ENCODE results near the gene EXOC3L4. TPM values are rescaled to one million over a fixed set of nuclear protein-coding genes. Genes with fewer than 3 reads are reported as not detected.

Gene EXOC3L4
- polyA plus RNA-seq, 2 of the 4 experiments (the other 2 are of a cell fraction) = 1.5 to 4.3 TPM

DNA sequence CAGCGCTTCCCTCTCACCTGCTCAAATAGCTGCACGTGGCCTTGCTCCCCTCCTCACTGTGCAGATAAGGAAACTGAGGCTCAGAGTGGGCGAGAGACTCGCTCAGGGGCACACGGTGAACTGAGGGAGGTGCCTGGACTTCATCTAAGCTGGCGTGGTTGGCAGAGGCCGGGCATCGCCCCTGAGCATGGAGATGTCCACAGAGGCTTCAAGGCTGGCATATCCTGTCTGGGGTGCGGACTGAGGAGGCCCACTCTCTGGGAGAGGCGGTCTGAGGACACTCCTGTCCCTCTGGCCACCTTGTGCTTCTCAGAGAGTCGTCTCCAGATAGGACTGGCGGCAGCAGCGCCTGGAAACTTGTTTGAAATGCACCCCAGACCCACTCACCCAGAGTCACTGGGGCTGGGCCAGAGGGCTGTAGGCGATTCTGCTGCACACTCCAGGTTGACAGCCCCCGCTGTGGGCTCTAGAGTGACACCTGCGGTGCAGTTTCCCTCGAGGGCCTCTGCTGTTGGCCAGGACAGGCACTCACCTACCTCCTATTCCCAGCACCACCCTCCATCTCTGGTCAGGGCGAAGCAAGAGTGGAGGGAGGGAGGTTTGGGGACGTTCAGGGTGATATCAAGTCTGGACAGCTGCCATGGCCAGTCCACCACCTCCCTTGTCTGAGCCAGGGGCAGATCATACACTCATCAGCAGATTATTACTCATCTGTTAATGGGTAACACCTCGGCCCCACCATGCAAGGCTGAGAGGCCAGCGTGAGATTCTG is 21.7 kb upstream of the EXOC3L4 start (continued):
- TF ChIP-seq FOSL2 (IDR thresholded peaks at IDR 0.05) (peak; percentile 68; the same call in 1 of the 2 replicates), FOSL2 (CRISPR knock-in tag; IDR thresholded peaks at IDR 0.05) (peak; percentile 90), POLR2A (IDR thresholded peaks at IDR 0.05; ENCODE audit: low read length) (no peak)

DNA sequence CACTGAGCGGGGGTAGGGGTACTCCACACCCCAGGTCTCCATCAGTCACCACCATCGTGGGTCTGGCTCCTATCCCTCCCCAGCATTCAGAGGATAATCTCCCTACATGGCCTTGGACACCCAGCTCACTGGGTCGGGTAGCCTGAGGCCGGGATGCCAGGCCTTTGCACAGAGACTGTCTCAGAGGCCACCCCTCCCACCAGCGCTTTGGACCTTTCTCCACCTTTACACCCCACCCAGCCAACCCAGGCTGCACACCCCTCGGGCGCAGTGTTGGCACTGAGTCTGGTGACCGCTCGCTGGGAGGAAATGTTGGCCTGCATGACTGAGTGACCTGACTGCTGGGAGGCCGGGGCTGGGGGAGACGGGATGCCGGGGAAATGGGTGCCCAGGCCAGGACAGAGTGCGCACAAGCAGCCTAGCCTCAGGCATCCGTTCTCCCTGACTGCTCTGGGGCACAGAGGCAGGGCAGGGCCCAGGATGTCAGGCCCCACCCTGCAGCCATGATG is 21.1 kb upstream of the EXOC3L4 start:
- ChIA-PET POLR2A (no interaction called here), CTCF (interaction anchor here (1.2 to 11.1 kb wide), 5 partner anchors 10 to 219 kb away, joined by 3 to 259 read pairs (median 68); partner anchors contain the start of genes EXOC3L4 and LBHD2)
- TF ChIP-seq KDM5A (IDR thresholded peaks at IDR 0.05) = no peak
- TF ChIP-seq EP300 (IDR thresholded peaks at IDR 0.05) = peak; percentile 3 to 33; a peak in 1 of 5 replicates
- peak; percentile 44; the same call in 1 of the 2 replicates for TF ChIP-seq JUNB (IDR thresholded peaks at IDR 0.05)
- peak; percentile 54 to 85; a peak in 4 of 5 replicates for TF ChIP-seq JUN (IDR thresholded peaks at IDR 0.05)
- TF ChIP-seq SMC3 (IDR thresholded peaks at IDR 0.05) = peak; percentile 12; the same call in 1 of the 3 replicates
- TF ChIP-seq GATA3 (IDR thresholded peaks at IDR 0.05; ENCODE audit: borderline replicate concordance) = peak; percentile 53
- TF ChIP-seq, protein P1, sequence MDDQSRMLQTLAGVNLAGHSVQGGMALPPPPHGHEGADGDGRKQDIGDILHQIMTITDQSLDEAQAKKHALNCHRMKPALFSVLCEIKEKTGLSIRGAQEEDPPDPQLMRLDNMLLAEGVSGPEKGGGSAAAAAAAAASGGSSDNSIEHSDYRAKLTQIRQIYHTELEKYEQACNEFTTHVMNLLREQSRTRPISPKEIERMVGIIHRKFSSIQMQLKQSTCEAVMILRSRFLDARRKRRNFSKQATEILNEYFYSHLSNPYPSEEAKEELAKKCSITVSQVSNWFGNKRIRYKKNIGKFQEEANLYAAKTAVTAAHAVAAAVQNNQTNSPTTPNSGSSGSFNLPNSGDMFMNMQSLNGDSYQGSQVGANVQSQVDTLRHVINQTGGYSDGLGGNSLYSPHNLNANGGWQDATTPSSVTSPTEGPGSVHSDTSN (IDR thresholded peaks at IDR 0.05) = no peak
- TF ChIP-seq, protein P2, sequence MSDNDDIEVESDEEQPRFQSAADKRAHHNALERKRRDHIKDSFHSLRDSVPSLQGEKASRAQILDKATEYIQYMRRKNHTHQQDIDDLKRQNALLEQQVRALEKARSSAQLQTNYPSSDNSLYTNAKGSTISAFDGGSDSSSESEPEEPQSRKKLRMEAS (IDR thresholded peaks at IDR 0.05) = peak; percentile 73
- TF ChIP-seq, protein P3, sequence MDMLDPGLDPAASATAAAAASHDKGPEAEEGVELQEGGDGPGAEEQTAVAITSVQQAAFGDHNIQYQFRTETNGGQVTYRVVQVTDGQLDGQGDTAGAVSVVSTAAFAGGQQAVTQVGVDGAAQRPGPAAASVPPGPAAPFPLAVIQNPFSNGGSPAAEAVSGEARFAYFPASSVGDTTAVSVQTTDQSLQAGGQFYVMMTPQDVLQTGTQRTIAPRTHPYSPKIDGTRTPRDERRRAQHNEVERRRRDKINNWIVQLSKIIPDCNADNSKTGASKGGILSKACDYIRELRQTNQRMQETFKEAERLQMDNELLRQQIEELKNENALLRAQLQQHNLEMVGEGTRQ (IDR thresholded peaks at IDR 0.05) = no peak
- Histone ChIP-seq H3K4me3 (0 out of 3 replicates have a peak overlapping the region, but pooled peaks have one; percentile 5), H3K9me3 (no peaks in the 10 kb centered on the region), H3K4me1 (peaks cover 64% of the 10 kb centered on the region), H3K4me2 (peak overlapping the region; percentile 96), H3K27ac (peak overlapping the region; percentile 97 to 99)
- DNase-seq (ENCODE audit: low read depth in 1 of 2, low spot score in 1 of 2) (peak; percentile 55 to 86), FAIRE-seq (no peak), ATAC-seq (peak; percentile 39 to 49)
- 0% methylated on average over 9 of the region's 14 CpGs for WGBS (ENCODE audit: missing lambda C conversion rate)

DNA sequence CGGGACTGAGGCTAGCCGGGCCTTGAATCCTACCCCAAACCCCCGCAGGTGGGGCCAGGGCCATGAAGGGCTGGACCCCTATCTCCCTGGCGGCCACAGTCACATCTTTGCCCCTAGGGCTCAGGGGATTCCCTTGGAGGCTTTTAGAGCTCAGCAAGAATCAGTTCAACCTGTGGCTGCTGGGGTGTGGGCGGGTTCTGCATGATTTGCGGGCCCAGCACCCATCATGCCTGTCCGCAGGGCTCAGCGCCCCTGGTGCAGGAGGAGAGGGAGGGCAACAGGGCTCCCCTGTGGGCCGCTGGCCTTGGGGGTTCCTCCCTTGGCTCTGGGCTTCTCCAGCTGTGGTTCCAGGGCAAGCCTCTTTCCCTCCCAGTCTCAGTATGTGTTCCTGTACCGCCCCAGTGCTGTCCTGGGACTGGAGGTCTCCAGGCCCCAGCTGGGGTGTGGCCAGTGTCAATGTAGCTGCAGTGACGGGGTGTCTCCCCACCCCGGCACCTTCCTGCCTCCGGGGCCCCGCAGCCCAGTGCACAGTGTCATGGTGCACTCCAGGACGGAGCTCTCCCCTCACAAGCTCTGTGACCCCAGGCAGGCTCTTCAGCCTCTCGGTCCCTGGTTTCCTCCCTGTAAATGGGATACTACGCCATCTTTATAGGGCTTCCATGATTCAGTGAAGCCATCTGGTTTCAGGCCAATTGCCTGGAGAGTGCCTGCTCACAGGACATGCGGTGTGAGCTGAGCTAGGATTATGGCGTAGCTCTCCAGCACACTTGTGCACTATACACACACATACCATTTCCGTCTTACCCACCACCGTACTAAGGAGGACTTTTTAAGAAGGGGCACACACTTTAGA is 20.4 kb upstream of the EXOC3L4 start:
- Histone ChIP-seq H3K27ac (peak overlapping the region; percentile 97 to 99), H3K4me3 (peak overlapping the region; percentile 58; the same call in 2 of the 3 replicates), H3K4me2 (peak overlapping the region; percentile 96), H3K9me3 (no peaks in the 10 kb centered on the region), H3K4me1 (peaks cover 57% of the 10 kb centered on the region)
- peak; percentile 5 to 22 for ATAC-seq
- no peak for FAIRE-seq
- peak in 1 of 2 experiments; percentile 50 for DNase-seq (ENCODE audit: low read depth in 1 of 2, low spot score in 1 of 2)
- WGBS (ENCODE audit: missing lambda C conversion rate) = 55% methylated on average over 16 of the region's 21 CpGs
- ChIA-PET POLR2A (interaction anchor here (1.3 kb wide), 1 partner anchor 260 kb away, joined by 4 read pairs; the partner anchor contains the start of gene EIF5), CTCF (interaction anchor here (0.5 to 11.1 kb wide), 34 partner anchors 8 to 427 kb away, joined by 3 to 259 read pairs (median 4); partner anchors contain the start of genes EXOC3L4 and LBHD2)
- TF ChIP-seq POLR2A (IDR thresholded peaks at IDR 0.05; ENCODE audit: low read length) = peak; percentile 7; the same call in 1 of the 2 replicates
- TF ChIP-seq, protein P2 (IDR thresholded peaks at IDR 0.05) = no peak

DNA sequence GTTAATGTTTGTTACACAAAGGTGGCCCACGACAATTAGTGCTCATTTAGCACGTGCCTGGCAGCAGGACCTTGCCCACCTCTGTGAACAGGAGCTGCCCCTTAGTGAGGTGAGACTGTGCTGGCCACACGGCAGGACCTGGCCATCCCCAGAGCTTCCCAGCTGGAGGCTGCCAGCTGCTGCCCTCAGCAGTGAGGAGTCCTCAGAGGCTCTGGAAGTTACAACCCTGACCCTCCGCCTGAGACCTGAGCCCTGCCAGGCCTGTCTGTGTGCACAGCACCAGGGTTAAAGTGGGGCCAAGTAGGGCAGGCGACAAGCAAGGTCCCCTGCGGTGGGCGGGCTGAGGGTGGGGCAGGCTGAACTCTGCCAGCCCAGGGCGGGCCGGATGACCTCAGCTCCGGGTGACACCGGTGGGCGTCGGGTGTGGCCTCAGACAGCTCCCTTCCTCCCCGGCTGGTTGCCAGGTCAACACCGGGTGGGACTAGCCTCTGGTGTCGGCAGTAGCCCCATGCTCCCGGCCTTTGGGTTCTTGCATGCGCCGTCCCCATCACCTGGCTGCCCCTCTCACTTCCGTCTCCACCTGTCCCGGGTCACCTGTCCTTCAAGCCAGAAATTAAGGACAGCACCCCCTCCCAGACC is 19.7 kb upstream of the EXOC3L4 start:
- peak; percentile 20 to 32 for ATAC-seq
- Histone ChIP-seq H3K4me3 (peak overlapping the region; percentile 58), H3K9me3 (no peaks in the 10 kb centered on the region), H3K27ac (peak overlapping the region; percentile 97 to 99), H3K4me1 (peaks cover 54% of the 10 kb centered on the region), H3K4me2 (peak overlapping the region; percentile 96)
- FAIRE-seq = no peak
- 3% methylated on average over 12 of the region's 21 CpGs for WGBS (ENCODE audit: missing lambda C conversion rate)
- peak; percentile 54 to 86 for DNase-seq (ENCODE audit: low read depth in 1 of 2, low spot score in 1 of 2)
- ChIA-PET CTCF (interaction anchor here (0.5 to 11.1 kb wide), 37 partner anchors 9 to 1004 kb away, joined by 3 to 259 read pairs (median 4); partner anchors contain the start of genes EXOC3L4 and LBHD2), POLR2A (interaction anchor here (0.6 to 1.3 kb wide), 2 partner anchors 259 to 306 kb away, joined by 3 to 4 read pairs; partner anchors contain the start of gene EIF5)
- TF ChIP-seq CHD4 (IDR thresholded peaks at IDR 0.05; ENCODE audit: borderline replicate concordance) (no peak), CBX8 (IDR thresholded peaks at IDR 0.05) (no peak), NR3C1 (IDR thresholded peaks at IDR 0.05) (no peak), MYC (IDR thresholded peaks at IDR 0.05; ENCODE audit: borderline replicate concordance, low read length) (no peak; the same call in 1 of the 2 replicates), HOXB13 (CRISPR knock-in tag; IDR thresholded peaks at IDR 0.05; ENCODE audit: low read depth) (peak; percentile 30; the same call in 1 of the 2 replicates), ESRRA (IDR thresholded peaks at IDR 0.05; ENCODE audit: borderline replicate concordance, low read length) (no peak), HOXB5 (CRISPR knock-in tag; IDR thresholded peaks at IDR 0.05) (no peak; the same call in 1 of the 2 replicates), HEYL (CRISPR knock-in tag; IDR thresholded peaks at IDR 0.05) (no peak), SMC3 (IDR thresholded peaks at IDR 0.05) (no peak), MAFK (IDR thresholded peaks at IDR 0.05; ENCODE audit: partially characterized antibody) (no peak), FOSB (CRISPR knock-in tag; IDR thresholded peaks at IDR 0.05) (no peak), SREBF2 (IDR thresholded peaks at IDR 0.05) (no peak), HDAC2 (IDR thresholded peaks at IDR 0.05) (no peak), RAD21 (conservative IDR thresholded peaks at IDR 0.05 in 1 of 2, IDR thresholded peaks at IDR 0.05 in 1 of 2) (no peak)
- TF ChIP-seq, protein P1 (IDR thresholded peaks at IDR 0.05) = no peak
